Measurements from ENCODE around the gene LCN2.

LCN2 gene

DNA sequence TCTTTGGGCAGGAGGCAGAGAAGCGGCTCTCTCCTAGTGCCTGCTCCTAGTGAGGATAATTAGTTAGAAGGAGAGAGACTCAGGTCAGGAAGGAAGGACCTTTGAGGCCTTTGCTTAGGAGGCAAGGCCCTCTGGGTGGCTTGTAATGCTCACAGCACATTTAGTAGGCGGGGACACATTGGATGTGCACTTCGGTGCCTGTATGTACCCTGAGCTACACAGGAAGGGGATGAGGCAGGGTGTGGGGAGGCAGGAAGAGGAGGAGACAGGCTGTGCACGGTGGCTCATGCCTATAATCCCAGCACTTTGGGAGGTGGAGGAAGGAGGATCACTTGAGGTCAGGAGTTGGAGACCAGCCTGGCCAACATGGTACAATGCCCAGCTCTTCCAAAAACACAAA lies 7.2 kb upstream of the LCN2 start:
- TF ChIP-seq CTCF (conservative IDR thresholded peaks at IDR 0.05; ENCODE audit: low read length), result no peak
- H3K4me3 ChIP-seq (ENCODE audit: low read length), result no peak overlapping the region
- no peak for DNase-seq (ENCODE audit: low read depth)

DNA sequence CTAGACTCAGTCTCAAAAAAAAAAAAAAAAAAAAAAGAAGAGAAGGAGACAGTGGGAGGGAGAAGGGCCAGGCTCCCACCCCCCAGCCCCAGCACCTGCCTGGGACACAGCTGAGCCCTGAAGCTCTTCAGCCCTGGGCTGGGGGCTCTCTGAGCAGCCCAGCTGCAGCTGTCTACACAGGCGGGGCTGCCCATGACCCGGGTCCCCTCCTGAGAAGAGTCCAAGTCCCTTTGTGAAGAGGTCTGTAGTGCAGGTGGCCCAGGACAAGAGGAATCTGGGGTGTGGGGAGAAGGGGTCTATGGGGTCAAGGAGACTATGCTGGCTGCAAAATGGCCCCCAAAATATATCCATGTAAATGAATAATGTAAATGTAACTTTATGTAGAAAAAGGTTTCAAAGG lies 6.7 kb upstream of the LCN2 start:
- no peak overlapping the region for H3K4me3 ChIP-seq (ENCODE audit: low read length)
- no peak for DNase-seq (ENCODE audit: low read depth)
- TF ChIP-seq CTCF (conservative IDR thresholded peaks at IDR 0.05; ENCODE audit: low read length), result no peak

GRCh38 chr9:128143525-128144238 lies 5.6 kb upstream of the LCN2 start:
- H3K4me3 ChIP-seq (ENCODE audit: low read length), result no peak overlapping the region
- no peak for TF ChIP-seq CTCF (conservative IDR thresholded peaks at IDR 0.05; ENCODE audit: low read length)

DNA sequence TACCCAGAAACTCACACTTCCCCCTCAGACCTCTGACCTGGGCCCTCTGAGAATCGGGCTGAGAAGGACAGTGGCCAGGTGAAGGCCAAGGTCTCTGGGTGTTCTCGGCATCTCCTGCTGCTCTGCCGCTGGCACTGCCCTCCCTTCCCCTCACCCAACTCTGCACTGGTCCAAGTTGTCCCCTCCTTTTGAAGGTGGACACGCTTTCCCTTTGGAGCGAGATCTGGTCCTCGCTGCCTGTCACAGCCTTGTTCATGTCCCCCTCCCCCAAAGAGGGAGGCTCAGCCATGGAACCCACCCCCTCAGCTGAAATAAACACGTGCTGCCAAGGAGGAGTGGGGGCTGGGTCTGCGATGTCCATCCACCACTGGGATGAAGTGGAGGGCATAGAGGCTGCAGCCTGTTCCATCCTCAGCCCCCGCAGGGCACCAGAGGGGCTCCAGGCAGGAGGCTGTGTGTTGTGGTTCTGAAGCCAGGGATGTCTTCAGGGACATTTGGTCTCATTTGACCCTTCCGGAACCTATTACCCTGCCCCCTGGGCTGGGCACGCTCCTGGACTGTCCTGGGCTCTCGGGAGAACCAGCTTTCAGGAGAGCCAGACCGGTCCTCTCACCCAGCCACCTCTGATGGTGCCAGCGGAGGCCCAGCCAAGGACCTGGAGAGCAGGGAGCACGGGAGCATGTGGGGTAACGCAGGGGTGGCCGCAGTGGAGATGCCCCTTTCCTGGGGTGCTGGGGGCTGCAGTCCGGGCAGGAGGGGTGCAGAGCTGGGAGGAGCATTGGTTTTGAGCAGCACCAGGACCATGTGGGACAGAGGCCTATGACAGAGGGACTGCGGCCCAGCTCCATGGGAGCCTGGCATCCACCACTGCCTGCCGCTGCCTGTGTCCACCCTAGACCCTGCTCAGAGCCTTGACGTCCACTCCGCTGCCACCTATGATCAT lies 4.7 kb upstream of the LCN2 start:
- TF ChIP-seq CTCF (conservative IDR thresholded peaks at IDR 0.05; ENCODE audit: low read length), result no peak
- no peak overlapping the region for H3K4me3 ChIP-seq (ENCODE audit: low read length)
- DNase-seq (ENCODE audit: low read depth), result no peak

More at GRCh38 chr9:128143525-128144238, 5.6 kb upstream of the LCN2 start:
- DNase-seq (ENCODE audit: low read depth), result no peak

GRCh38 chr9:128145536-128145935 lies 3.7 kb upstream of the LCN2 start:
- no peak overlapping the region for H3K4me3 ChIP-seq (ENCODE audit: low read length)
- no peak for TF ChIP-seq CTCF (conservative IDR thresholded peaks at IDR 0.05; ENCODE audit: low read length)
- no peak for DNase-seq (ENCODE audit: low read depth)

- DNase-seq (ENCODE audit: low read depth), result no peak
- no peak for TF ChIP-seq CTCF (conservative IDR thresholded peaks at IDR 0.05; ENCODE audit: low read length)
- H3K4me3 ChIP-seq (ENCODE audit: low read length), result no peak overlapping the region
These were observed 3.3 kb upstream of the LCN2 start for GRCh38 chr9:128145951-128146351.
